ENCODE results near the gene CYP27A1. TPM values are rescaled to one million over a fixed set of nuclear protein-coding genes. Genes with fewer than 3 reads are reported as not detected.

The CYP27A1 gene
- total and polyA plus RNA-seq, 2 of the 8 experiments (the other 6 are each of a cell fraction or from before 2014, with no cell fraction given), result 5.4 to 14.7 TPM

DNA sequence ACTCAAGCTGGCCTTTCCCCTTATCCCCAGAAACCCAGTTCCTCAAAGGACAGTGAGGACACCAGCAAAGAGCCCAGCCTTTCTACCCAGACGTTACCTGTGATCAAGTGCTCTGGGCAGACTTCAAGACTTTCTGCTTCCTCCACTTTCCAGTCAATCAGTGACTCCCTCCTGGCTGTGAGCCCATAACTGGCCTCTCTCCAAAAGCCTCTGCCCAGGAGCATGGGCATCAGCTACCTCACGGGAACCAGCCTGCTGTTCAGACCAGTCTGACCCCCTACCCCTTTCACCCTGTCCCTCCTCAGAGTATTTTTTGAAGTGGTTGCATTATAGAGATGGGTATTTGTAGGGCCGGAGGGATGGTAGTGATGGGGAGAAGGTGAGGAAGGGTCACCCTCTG is 27.7 kb upstream of the CYP27A1 start:
- TF ChIP-seq CBX8 (IDR thresholded peaks at IDR 0.05; ENCODE audit: borderline replicate concordance, low read depth, low read length) (no peak), KDM4A (IDR thresholded peaks at IDR 0.05; ENCODE audit: low read depth, low read length, severe bottlenecking) (no peak), KDM1A (IDR thresholded peaks at IDR 0.05; ENCODE audit: borderline replicate concordance, low read length) (no peak)
- H3K4me1 ChIP-seq (replicated peaks in 1 of 4; ENCODE audit: control insufficient read depth in 3 of 4, insufficient read depth in 4 of 4, low read length in 3 of 4), result no peaks in the 10 kb centered on the region
- WGBS, 2 experiments (ENCODE audit: extremely low coverage in 1 of 2, insufficient coverage in 1 of 2, insufficient read length in 1 of 2, insufficient replicate concordance in 2 of 2, low coverage in 1 of 2, low lambda C conversion rate in 2 of 2, missing lambda C conversion rate in 1 of 2), result 85% methylated on average over 3 of the region's 3 CpGs; no CpG with 5 or more reads in 1 of the 2 experiments
- no peaks in the 10 kb centered on the region for H3K79me2 ChIP-seq (ENCODE audit: control insufficient read depth in 1 of 2, insufficient read depth in 2 of 2, low read length in 2 of 2)
- H3K4me3 ChIP-seq (ENCODE audit: extremely low read depth in 1 of 4, insufficient read depth in 2 of 4, low read depth in 3 of 4, low read length in 4 of 4), result no peak overlapping the region
- H3K9me3 ChIP-seq (ENCODE audit: insufficient read depth in 2 of 2, low read depth in 1 of 2, low read length in 1 of 2), result no peaks in the 10 kb centered on the region
- H4K91ac ChIP-seq (replicated peaks; ENCODE audit: insufficient read length, low read length), result no peak overlapping the region
- DNase-seq (ENCODE audit: low read depth in 1 of 2, low spot score in 2 of 2) (no peak), FAIRE-seq (no peak)
- no peak overlapping the region for H3K14ac ChIP-seq (ENCODE audit: insufficient read length)
- no peak overlapping the region for H3K23ac ChIP-seq (ENCODE audit: insufficient read length)
- H3K4ac ChIP-seq (replicated peaks; ENCODE audit: insufficient read length, low read depth, low read length), result no peak overlapping the region
- H3K9ac ChIP-seq (replicated peaks in 1 of 4; ENCODE audit: extremely low read depth in 1 of 4, low read depth in 3 of 4, low read length in 3 of 4), result no peak overlapping the region
- no peak overlapping the region for H4K5ac ChIP-seq (ENCODE audit: insufficient read length, low read depth, low read length)
- CTCF ChIA-PET (ENCODE audit: partially characterized antibody), result interaction anchor here (0.7 to 2.7 kb wide), 6 partner anchors 24 to 276 kb away, joined by 3 to 18 read pairs (median 3); no protein-coding TSS in a partner anchor
- no peak overlapping the region for H4K8ac ChIP-seq (ENCODE audit: extremely low read depth, insufficient read depth, low read length)
- H2BK20ac ChIP-seq (ENCODE audit: low read length), result no peak overlapping the region
- H2BK120ac ChIP-seq (replicated peaks; ENCODE audit: low read depth, low read length), result no peak overlapping the region
- no peak overlapping the region for H2BK15ac ChIP-seq (ENCODE audit: low read length)
- no peaks in the 10 kb centered on the region for H3K27me3 ChIP-seq (replicated peaks in 1 of 4; ENCODE audit: control insufficient read depth in 3 of 4, extremely low read depth in 1 of 4, insufficient read depth in 3 of 4, low read length in 3 of 4)
- H3K79me1 ChIP-seq (ENCODE audit: low read depth, low read length), result no peaks in the 10 kb centered on the region
- H2BK5ac ChIP-seq (ENCODE audit: low read depth, low read length), result no peak overlapping the region
- H3K56ac ChIP-seq (replicated peaks; ENCODE audit: insufficient read length, low read depth, low read length), result no peak overlapping the region
- H3K18ac ChIP-seq (ENCODE audit: extremely low read depth, low read length), result no peak overlapping the region
- H3K27ac ChIP-seq (ENCODE audit: low read depth, low read length), result no peak overlapping the region
- POLR2A ChIA-PET (ENCODE audit: partially characterized antibody), result interaction anchor here (1.5 to 2.0 kb wide), 2 partner anchors 10 to 76 kb away, joined by 3 to 4 read pairs; no protein-coding TSS in a partner anchor
- H4K20me1 ChIP-seq (replicated peaks in 1 of 2; ENCODE audit: control insufficient read depth in 1 of 2, insufficient read depth in 2 of 2, low read length in 2 of 2), result no peaks in the 10 kb centered on the region
- peaks cover 22 to 70% (median 56%) of the 10 kb centered on the region in 4 experiments for H3K36me3 ChIP-seq (ENCODE audit: control insufficient read depth in 2 of 4, insufficient read depth in 4 of 4, low read length in 3 of 4)
- H2AK5ac ChIP-seq (ENCODE audit: low read depth, low read length), result no peak overlapping the region
- no peaks in the 10 kb centered on the region for H3K23me2 ChIP-seq (ENCODE audit: low read depth, low read length)
- H2BK12ac ChIP-seq (ENCODE audit: low read depth, low read length), result no peak overlapping the region
- H2AFZ ChIP-seq (ENCODE audit: low read length), result no peak overlapping the region
- H3K4me2 ChIP-seq (ENCODE audit: insufficient read depth in 1 of 2, low read depth in 2 of 2, low read length in 2 of 2), result no peak overlapping the region
